ENCODE results near the gene TLDC2.
"Not testable (repeated sequence)": the region's sequence is repeated elsewhere in the genome, so short reads cannot be mapped to it uniquely, and the experiment has no call there.

The TLDC2 gene

GRCh38 chr20:36872852-36873251, 3.1 kb upstream of the TLDC2 start:
- Mint-ChIP-seq H3K27ac (no peak overlapping the region), H3K36me3 (ENCODE audit: low read depth) (no peaks in the 10 kb centered on the region), H3K27me3 (ENCODE audit: low read depth) (peaks cover 3% of the 10 kb centered on the region), H3K9me3 (no peaks in the 10 kb centered on the region), H3K4me3 (no peak overlapping the region), H3K4me1 (no peaks in the 10 kb centered on the region)
- no peak for TF ChIP-seq CTCF (IDR thresholded peaks at IDR 0.05; ENCODE audit: unreplicated experiment in 3 of 3)

- no peak for TF ChIP-seq CTCF (IDR thresholded peaks at IDR 0.05; ENCODE audit: unreplicated experiment in 3 of 3)
- H3K27ac Mint-ChIP-seq = no peak overlapping the region
- no peaks in the 10 kb centered on the region for H3K36me3 Mint-ChIP-seq (ENCODE audit: low read depth)
- H3K4me1 Mint-ChIP-seq = no peaks in the 10 kb centered on the region
- no peaks in the 10 kb centered on the region for H3K9me3 Mint-ChIP-seq
- H3K27me3 Mint-ChIP-seq (ENCODE audit: low read depth) = peaks cover 3% of the 10 kb centered on the region
- no peak overlapping the region for H3K4me3 Mint-ChIP-seq
Observed at GRCh38 chr20:36873498-36874189, 2.3 kb upstream of the TLDC2 start.

- H3K9me3 Mint-ChIP-seq; H3K36me3 Mint-ChIP-seq (ENCODE audit: low read depth); H3K4me3 Mint-ChIP-seq; H3K27ac Mint-ChIP-seq; H3K4me1 Mint-ChIP-seq: not testable (repeated sequence)
- peaks cover 10% of the 10 kb centered on the region for H3K27me3 Mint-ChIP-seq (ENCODE audit: low read depth)
Observed at GRCh38 chr20:36875093-36875492, 845 bp upstream of the TLDC2 start.

GRCh38 chr20:36876473-36876833, 515 bp downstream of the TLDC2 start:
- H3K27me3 Mint-ChIP-seq (ENCODE audit: low read depth) = peaks cover 14% of the 10 kb centered on the region
- no peak for TF ChIP-seq CTCF (IDR thresholded peaks at IDR 0.05; ENCODE audit: unreplicated experiment in 3 of 3)
- no peaks in the 10 kb centered on the region for H3K36me3 Mint-ChIP-seq (ENCODE audit: low read depth)
- no peak overlapping the region for H3K4me3 Mint-ChIP-seq
- H3K4me1 Mint-ChIP-seq = no peaks in the 10 kb centered on the region
- no peaks in the 10 kb centered on the region for H3K9me3 Mint-ChIP-seq
- H3K27ac Mint-ChIP-seq = no peak overlapping the region

GRCh38 chr20:36878941-36879340, 3.0 kb downstream of the TLDC2 start:
- no peaks in the 10 kb centered on the region for H3K4me1 Mint-ChIP-seq
- peaks cover 18% of the 10 kb centered on the region for H3K27me3 Mint-ChIP-seq (ENCODE audit: low read depth)
- H3K4me3 Mint-ChIP-seq = no peak overlapping the region
- H3K9me3 Mint-ChIP-seq = no peaks in the 10 kb centered on the region
- H3K36me3 Mint-ChIP-seq (ENCODE audit: low read depth) = no peaks in the 10 kb centered on the region
- no peak for TF ChIP-seq CTCF (IDR thresholded peaks at IDR 0.05; ENCODE audit: unreplicated experiment in 3 of 3)
- H3K27ac Mint-ChIP-seq = no peak overlapping the region

- H3K36me3 Mint-ChIP-seq (ENCODE audit: low read depth) = no peaks in the 10 kb centered on the region
- no peaks in the 10 kb centered on the region for H3K4me1 Mint-ChIP-seq
- peaks cover 22% of the 10 kb centered on the region for H3K27me3 Mint-ChIP-seq (ENCODE audit: low read depth)
- no peak for TF ChIP-seq CTCF (IDR thresholded peaks at IDR 0.05; ENCODE audit: unreplicated experiment in 3 of 3)
- no peak overlapping the region for H3K27ac Mint-ChIP-seq
- H3K9me3 Mint-ChIP-seq = no peaks in the 10 kb centered on the region
- H3K4me3 Mint-ChIP-seq = no peak overlapping the region
Observed at GRCh38 chr20:36880741-36881250, 4.9 kb downstream of the TLDC2 start.
